ENCODE data around the gene FTSJ3. TPM values are rescaled to one million over a fixed set of nuclear protein-coding genes. Genes with fewer than 3 reads are reported as not detected.

Gene FTSJ3
- total RNA-seq, 2 donors from 2014 or later, result 24.3 to 58.0 TPM

DNA sequence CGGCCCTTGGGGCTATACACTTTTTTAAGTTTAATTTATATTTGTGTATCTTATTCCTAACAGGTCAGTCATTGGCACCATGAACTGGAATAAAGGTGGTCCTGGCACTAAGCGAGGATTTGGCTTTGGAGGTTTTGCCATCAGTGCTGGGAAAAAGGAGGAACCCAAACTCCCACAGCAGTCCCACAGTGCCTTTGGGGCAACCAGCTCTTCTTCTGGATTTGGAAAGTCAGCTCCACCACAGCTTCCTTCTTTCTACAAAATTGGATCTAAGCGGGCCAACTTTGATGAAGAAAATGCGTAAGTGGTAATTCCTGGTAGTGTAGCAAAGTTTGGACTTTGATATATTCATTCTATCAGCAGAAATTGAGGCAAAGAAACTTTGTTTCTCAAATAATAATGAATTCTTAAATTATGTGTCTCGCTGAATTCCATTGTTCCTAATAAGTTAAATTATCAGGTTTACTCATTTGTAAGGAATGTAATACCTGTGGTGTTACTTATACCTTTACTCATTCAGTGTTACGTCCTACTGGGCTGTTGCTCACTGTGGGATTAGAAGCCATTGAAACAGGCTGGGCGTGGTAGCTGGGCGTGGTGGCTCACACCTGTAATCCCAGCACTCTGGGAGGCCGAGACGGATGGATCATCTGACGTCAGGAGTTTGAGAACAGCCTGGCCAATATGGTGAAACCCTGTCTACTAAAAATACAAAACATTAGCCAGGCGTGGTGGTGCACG is 40.3 kb downstream of the FTSJ3 start:
- Histone ChIP-seq H3K27me3 (no peaks in the 10 kb centered on the region), H3K36me3 (peaks cover 48% of the 10 kb centered on the region), H3K4me1 (peaks cover 0 to 5% of the 10 kb centered on the region in 2 donors), H3K4me3 (no peak overlapping the region), H3K9me3 (no peaks in the 10 kb centered on the region), H3K27ac (no peak overlapping the region)
- DNase-seq (ENCODE audit: low spot score), result no peak
- TF ChIP-seq CTCF (IDR thresholded peaks at IDR 0.05), result no peak

GRCh38 chr17:63786117-63786516 is 41.3 kb downstream of the FTSJ3 start:
- no peak for DNase-seq (ENCODE audit: low spot score)
- Histone ChIP-seq H3K4me3 (no peak overlapping the region), H3K9me3 (no peaks in the 10 kb centered on the region), H3K27ac (no peak overlapping the region), H3K36me3 (peaks cover 43% of the 10 kb centered on the region), H3K27me3 (no peaks in the 10 kb centered on the region), H3K4me1 (peaks cover 0 to 5% of the 10 kb centered on the region in 2 donors)
- no peak for TF ChIP-seq CTCF (IDR thresholded peaks at IDR 0.05)

GRCh38 chr17:63785556-63785955 is 41.9 kb downstream of the FTSJ3 start:
- peaks cover 42% of the 10 kb centered on the region for H3K36me3 ChIP-seq
- no peaks in the 10 kb centered on the region for H3K9me3 ChIP-seq
- H3K4me3 ChIP-seq, result no peak overlapping the region
- H3K27ac ChIP-seq, result no peak overlapping the region
- H3K4me1 ChIP-seq, result peaks cover 0 to 7% of the 10 kb centered on the region in 2 donors
- H3K27me3 ChIP-seq, result no peaks in the 10 kb centered on the region
- no peak for DNase-seq (ENCODE audit: low spot score)
- TF ChIP-seq CTCF (IDR thresholded peaks at IDR 0.05), result no peak

GRCh38 chr17:63783522-63783921 is 43.9 kb downstream of the FTSJ3 start:
- Histone ChIP-seq H3K27ac (no peak overlapping the region), H3K4me3 (no peak overlapping the region), H3K9me3 (no peaks in the 10 kb centered on the region), H3K27me3 (no peaks in the 10 kb centered on the region), H3K36me3 (peaks cover 30% of the 10 kb centered on the region), H3K4me1 (peaks cover 0 to 10% of the 10 kb centered on the region in 2 donors)
- no peak for DNase-seq (ENCODE audit: low spot score)
- no peak for TF ChIP-seq CTCF (IDR thresholded peaks at IDR 0.05)

DNA sequence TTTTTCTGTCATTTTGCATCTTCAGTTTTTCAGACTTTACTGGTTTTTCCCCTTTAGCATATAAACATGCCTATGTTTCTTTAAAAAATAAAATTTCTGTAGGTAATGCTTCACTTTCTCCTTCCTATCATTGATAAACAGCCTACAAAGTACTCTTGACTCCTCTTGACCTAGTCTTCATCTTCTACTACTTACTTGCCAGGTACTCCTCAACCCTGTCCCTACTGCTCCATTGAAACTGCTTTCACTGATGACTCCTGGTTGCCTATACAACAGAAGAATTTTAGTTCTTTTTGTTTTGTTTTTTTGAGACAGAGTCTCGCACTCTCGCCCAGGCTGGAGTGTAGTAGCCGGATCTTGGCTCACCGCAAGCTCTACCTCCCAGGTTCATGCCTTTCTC is 46.5 kb downstream of the FTSJ3 start:
- H3K27ac ChIP-seq, result no peak overlapping the region
- no peak for TF ChIP-seq CTCF (IDR thresholded peaks at IDR 0.05)
- DNase-seq (ENCODE audit: low spot score), result no peak
- no peak overlapping the region for H3K4me3 ChIP-seq
- no peaks in the 10 kb centered on the region for H3K27me3 ChIP-seq
- H3K36me3 ChIP-seq, result peaks cover 14% of the 10 kb centered on the region
- peaks cover 0 to 15% of the 10 kb centered on the region in 2 donors for H3K4me1 ChIP-seq
- H3K9me3 ChIP-seq, result no peaks in the 10 kb centered on the region

DNA sequence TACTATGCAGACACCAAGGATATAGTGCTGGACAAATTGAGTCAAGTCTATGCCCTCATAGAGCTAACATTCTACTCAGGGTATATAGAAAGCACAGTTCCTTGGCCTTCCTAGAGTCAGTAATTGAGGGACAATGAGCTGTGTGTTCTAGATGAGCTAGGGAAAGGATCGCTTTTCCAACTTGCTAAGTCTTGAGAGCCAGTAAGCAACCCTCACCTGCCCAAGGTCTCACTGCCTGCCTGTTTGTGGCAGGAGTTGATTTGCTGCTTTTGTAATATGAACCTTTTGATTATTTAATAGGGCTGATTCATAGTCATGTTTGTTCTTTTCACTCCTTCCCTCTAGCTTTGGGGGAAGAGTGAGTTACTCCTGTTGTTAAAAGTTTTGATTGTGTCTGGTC is 47.0 kb downstream of the FTSJ3 start:
- no peak overlapping the region for H3K27ac ChIP-seq
- H3K27me3 ChIP-seq, result no peaks in the 10 kb centered on the region
- no peak for TF ChIP-seq CTCF (IDR thresholded peaks at IDR 0.05)
- H3K9me3 ChIP-seq, result no peaks in the 10 kb centered on the region
- no peak overlapping the region for H3K4me3 ChIP-seq
- DNase-seq (ENCODE audit: low spot score), result no peak
- H3K4me1 ChIP-seq, result peaks cover 0 to 19% of the 10 kb centered on the region in 2 donors
- peaks cover 14% of the 10 kb centered on the region for H3K36me3 ChIP-seq
